Loucy (cell line): Measurements from ENCODE around the gene GAST.

Experiments
- H2AFZ ChIP-seq: fragments of 200-600 bp; sonication (generic); 2 replicates; pipeline ENCODE4 v1.6.0; 2016; ENCODE audit warnings: antibody characterized with exemption, mild to moderate bottlenecking, low read length, moderate library complexity
- H3F3A ChIP-seq: fragments of 200-600 bp; 2 replicates; pipeline ENCODE4 v1.6.0; 2016; ENCODE audit warnings: antibody characterized with exemption, low read depth, mild to moderate bottlenecking
- H3K27me3 ChIP-seq: fragments of 200-600 bp; sonication (generic); 2 replicates; pipeline ENCODE4 v1.6.1; 2014; ENCODE audit warnings: low read length, mild to moderate bottlenecking; ENCODE audit not compliant: insufficient read depth, poor library complexity, severe bottlenecking
- H3K36me3 ChIP-seq: fragments of 200-600 bp; sonication (generic); 2 replicates; pipeline ENCODE4 v1.6.1; 2016; ENCODE audit warnings: low read length; ENCODE audit not compliant: insufficient read depth
- H3K4me1 ChIP-seq: fragments of 200-600 bp; sonication (generic); 2 replicates; pipeline ENCODE4 v1.5.1; 2014; ENCODE audit warnings: low read length, mild to moderate bottlenecking; ENCODE audit not compliant: insufficient read depth, poor library complexity, severe bottlenecking
- H3K4me2 ChIP-seq: fragments of 200-600 bp; sonication (generic); 2 replicates; pipeline ENCODE4 v1.6.0; 2014; ENCODE audit warnings: antibody characterized with exemption, low read length, low read depth, mild to moderate bottlenecking; ENCODE audit not compliant: poor library complexity, severe bottlenecking
- H3K4me3 ChIP-seq: fragments of 200-600 bp; sonication (generic); 2 replicates; pipeline ENCODE4 v1.5.1; 2014; ENCODE audit warnings: low read length, mild to moderate bottlenecking, mixed read lengths; ENCODE audit not compliant: poor library complexity, severe bottlenecking
- H3K79me2 ChIP-seq: fragments of 200-600 bp; sonication (generic); 2 replicates; pipeline ENCODE4 v1.6.1; 2014; ENCODE audit warnings: low read length; ENCODE audit not compliant: insufficient read depth
- H3K9ac ChIP-seq: fragments of 200-600 bp; sonication (generic); 2 replicates; pipeline ENCODE4 v1.6.0; 2014; ENCODE audit warnings: mild to moderate bottlenecking, low read depth, low read length, moderate library complexity; ENCODE audit not compliant: poor library complexity, severe bottlenecking
- H3K9me2 ChIP-seq: fragments of 200-600 bp; sonication (generic); replicated peaks from 2 replicates; pipeline ENCODE4 v1.6.1; 2016; ENCODE audit warnings: low read depth, low read length, mixed read lengths
- H3K9me3 ChIP-seq: fragments of 200-600 bp; sonication (generic); 2 replicates; pipeline ENCODE4 v1.6.1; 2014; ENCODE audit warnings: mild to moderate bottlenecking, antibody characterized with exemption, low read length, low read depth; ENCODE audit not compliant: insufficient read depth
- H4K20me1 ChIP-seq: fragments of 200-600 bp; sonication (generic); 2 replicates; pipeline ENCODE4 v1.6.0; 2014; ENCODE audit warnings: antibody characterized with exemption, low read length, mild to moderate bottlenecking; ENCODE audit not compliant: insufficient read depth, poor library complexity, severe bottlenecking
- CTCF ChIP-seq: fragments of 200-600 bp; sonication (generic); conservative IDR thresholded peaks from 2 replicates; pipeline ENCODE4 v1.5.1; 2014; ENCODE audit warnings: mild to moderate bottlenecking, antibody characterized with exemption, low read length
- EZH2phosphoT487 ChIP-seq: fragments of 200-600 bp; IDR thresholded peaks from 2 replicates; pipeline ENCODE4 v1.6.1; 2018; ENCODE audit warnings: antibody characterized with exemption, mild to moderate bottlenecking, moderate library complexity, borderline replicate concordance

GAST gene

GRCh38 chr17:41689497-41690299, 22.4 kb upstream of the GAST start:
- Histone ChIP-seq H3K4me3 (peak overlapping the region; percentile 93), H4K20me1 (peaks cover 38% of the 10 kb centered on the region), H3K9ac (peak overlapping the region; percentile 98), H3K4me1 (peaks cover 28% of the 10 kb centered on the region), H3K9me2 (no peaks in the 10 kb centered on the region), H2AFZ (no peak overlapping the region), H3K27me3 (peaks cover 7% of the 10 kb centered on the region), H3K4me2 (peak overlapping the region; percentile 95), H3K36me3 (peaks cover 49% of the 10 kb centered on the region), H3F3A (peaks cover 3% of the 10 kb centered on the region; the same call in 1 of the 2 replicates), H3K79me2 (peaks cover 43% of the 10 kb centered on the region), H3K9me3 (no peaks in the 10 kb centered on the region)
- TF ChIP-seq EZH2phosphoT487 (no peak), CTCF (peak; percentile 81)

GRCh38 chr17:41690497-41690896, 21.6 kb upstream of the GAST start:
- no peak overlapping the region for H2AFZ ChIP-seq
- peaks cover 38% of the 10 kb centered on the region for H4K20me1 ChIP-seq
- H3K79me2 ChIP-seq, result peaks cover 43% of the 10 kb centered on the region
- no peaks in the 10 kb centered on the region for H3K9me3 ChIP-seq
- peaks cover 55% of the 10 kb centered on the region for H3K36me3 ChIP-seq
- H3F3A ChIP-seq, result peaks cover 3% of the 10 kb centered on the region; the same call in 1 of the 2 replicates
- peak overlapping the region; percentile 98 for H3K9ac ChIP-seq
- peaks cover 28% of the 10 kb centered on the region for H3K4me1 ChIP-seq
- peaks cover 7% of the 10 kb centered on the region for H3K27me3 ChIP-seq
- H3K4me3 ChIP-seq, result peak overlapping the region; percentile 93
- no peaks in the 10 kb centered on the region for H3K9me2 ChIP-seq
- H3K4me2 ChIP-seq, result peak overlapping the region; percentile 95
- TF ChIP-seq CTCF (no peak), EZH2phosphoT487 (no peak)

- peaks cover 7% of the 10 kb centered on the region for H3K27me3 ChIP-seq
- TF ChIP-seq EZH2phosphoT487, result no peak
- no peak for TF ChIP-seq CTCF
- peak overlapping the region; percentile 95 for H3K4me2 ChIP-seq
- H3K9me3 ChIP-seq, result no peaks in the 10 kb centered on the region
- H3K9ac ChIP-seq, result peak overlapping the region; percentile 98
- H3K36me3 ChIP-seq, result peaks cover 55% of the 10 kb centered on the region
- no peaks in the 10 kb centered on the region for H3K9me2 ChIP-seq
- H3K4me1 ChIP-seq, result peaks cover 28% of the 10 kb centered on the region
- peaks cover 43% of the 10 kb centered on the region for H3K79me2 ChIP-seq
- H3F3A ChIP-seq, result peaks cover 3% of the 10 kb centered on the region; the same call in 1 of the 2 replicates
- H3K4me3 ChIP-seq, result peak overlapping the region; percentile 93
- peaks cover 38% of the 10 kb centered on the region for H4K20me1 ChIP-seq
- H2AFZ ChIP-seq, result no peak overlapping the region
These were observed 20.9 kb upstream of the GAST start for GRCh38 chr17:41691031-41691777.
